H9 (cell line): ENCODE results near the gene FANCG. TPM values are rescaled to one million over a fixed set of nuclear protein-coding genes. Genes with fewer than 3 reads are reported as not detected.

Experiments
- DNase-seq: peaks from one replicate; pipeline ENCODE4 v3.0.0-alpha.2; 2017
- H2AFZ ChIP-seq: one replicate; pipeline ENCODE4 v1.6.1; 2013; ENCODE audit warnings: mild to moderate bottlenecking, low read length, control low read depth, moderate library complexity
- H2AK5ac ChIP-seq: 2 replicates; pipeline ENCODE4 v1.6.1; 2013; ENCODE audit warnings: low read length, control low read depth, mixed read lengths; ENCODE audit not compliant: insufficient read length
- H2BK120ac ChIP-seq: one replicate; pipeline ENCODE4 v1.6.1; 2013; ENCODE audit warnings: low read depth, mild to moderate bottlenecking, low read length, control low read depth, inconsistent platforms; ENCODE audit not compliant: poor library complexity, severe bottlenecking
- H2BK12ac ChIP-seq: 2 replicates; pipeline ENCODE4 v1.6.1; 2013; ENCODE audit warnings: low read length, control low read depth, mixed read lengths, low read depth; ENCODE audit not compliant: insufficient read length
- H2BK15ac ChIP-seq: 2 replicates; pipeline ENCODE4 v1.6.1; 2013; ENCODE audit warnings: low read depth, low read length, control low read depth
- H2BK20ac ChIP-seq: one replicate; pipeline ENCODE4 v1.6.1; 2013; ENCODE audit warnings: low read depth, mild to moderate bottlenecking, low read length, control low read depth, inconsistent platforms; ENCODE audit not compliant: poor library complexity, severe bottlenecking
- H2BK5ac ChIP-seq: 2 replicates; pipeline ENCODE4 v1.6.1; 2013; ENCODE audit warnings: low read length, control low read depth, mixed read lengths; ENCODE audit not compliant: insufficient read length
- H3K14ac ChIP-seq: 2 replicates; pipeline ENCODE4 v1.6.1; 2013; ENCODE audit warnings: low read length, control low read depth; ENCODE audit not compliant: insufficient read depth
- H3K18ac ChIP-seq: 2 replicates; pipeline ENCODE4 v1.6.1; 2013; ENCODE audit warnings: low read depth, mild to moderate bottlenecking, mixed read lengths, low read length, control low read depth; ENCODE audit not compliant: insufficient read length
- H3K23ac ChIP-seq: 2 replicates; pipeline ENCODE4 v1.6.1; 2013; ENCODE audit warnings: low read length, control low read depth, mixed read lengths, low read depth; ENCODE audit not compliant: insufficient read length
- H3K23me2 ChIP-seq: 2 replicates; pipeline ENCODE4 v1.6.1; 2013; ENCODE audit warnings: low read depth, mild to moderate bottlenecking, mixed read lengths, low read length, control low read depth; ENCODE audit not compliant: insufficient read length, poor library complexity, severe bottlenecking
- H3K27ac ChIP-seq: 2 replicates; pipeline ENCODE4 v1.5.1; 2013; ENCODE audit warnings: low read length, control low read depth, mixed read lengths, low read depth; ENCODE audit not compliant: insufficient read length
- H3K27me3 ChIP-seq: 2 replicates; pipeline ENCODE4 v1.6.1; 2013; ENCODE audit warnings: low read length, control low read depth, inconsistent platforms; ENCODE audit not compliant: insufficient read depth
- H3K4ac ChIP-seq: 2 replicates; pipeline ENCODE4 v1.6.1; 2013; ENCODE audit warnings: low read depth, mild to moderate bottlenecking, control low read depth, inconsistent platforms, low read length, moderate library complexity
- H3K4me1 ChIP-seq: 2 replicates; pipeline ENCODE4 v1.6.1; 2013; ENCODE audit warnings: low read length, control low read depth, inconsistent platforms; ENCODE audit not compliant: insufficient read depth
- H3K4me2 ChIP-seq: 2 replicates; pipeline ENCODE4 v1.6.1; 2013; ENCODE audit warnings: low read length, control low read depth, mixed read lengths; ENCODE audit not compliant: insufficient read length, insufficient read depth
- H3K56ac ChIP-seq: 2 replicates; pipeline ENCODE4 v1.6.1; 2013; ENCODE audit warnings: low read depth, mild to moderate bottlenecking, mixed read lengths, low read length, control low read depth; ENCODE audit not compliant: insufficient read length
- H3K79me1 ChIP-seq: 2 replicates; pipeline ENCODE4 v1.6.1; 2013; ENCODE audit warnings: low read depth, mild to moderate bottlenecking, moderate library complexity, low read length, control low read depth, inconsistent platforms; ENCODE audit not compliant: insufficient read depth, poor library complexity, severe bottlenecking
- H3K79me2 ChIP-seq: 2 replicates; pipeline ENCODE4 v1.6.1; 2013; ENCODE audit warnings: low read length, control low read depth, inconsistent platforms; ENCODE audit not compliant: insufficient read depth
- H3K9ac ChIP-seq: 2 replicates; pipeline ENCODE4 v1.6.1; 2013; ENCODE audit warnings: low read length, control low read depth, mixed read lengths; ENCODE audit not compliant: insufficient read length; ENCODE audit errors: extremely low read depth
- H3K9me3 ChIP-seq: one replicate; pipeline ENCODE4 v1.6.1; 2013; ENCODE audit warnings: low read depth, low read length, inconsistent platforms; ENCODE audit not compliant: control insufficient read depth
- H3T11ph ChIP-seq: one replicate; pipeline ENCODE4 v1.6.1; 2013; ENCODE audit warnings: mild to moderate bottlenecking, low read length, control low read depth, inconsistent platforms
- H4K20me1 ChIP-seq: one replicate; pipeline ENCODE4 v1.6.1; 2013; ENCODE audit not compliant: control insufficient read depth, insufficient read length, insufficient read depth
- H4K5ac ChIP-seq: 2 replicates; pipeline ENCODE4 v1.6.1; 2013; ENCODE audit warnings: low read depth, mild to moderate bottlenecking, mixed read lengths, low read length, control low read depth; ENCODE audit not compliant: insufficient read length
- H4K8ac ChIP-seq: replicated peaks from 2 replicates; pipeline ENCODE4 v1.6.1; 2013; ENCODE audit warnings: low read length, control low read depth, mixed read lengths, low read depth; ENCODE audit not compliant: insufficient read length
- H4K91ac ChIP-seq: 2 replicates; pipeline ENCODE4 v1.6.1; 2013; ENCODE audit warnings: low read depth, mild to moderate bottlenecking, moderate library complexity, mixed read lengths, low read length, control low read depth; ENCODE audit not compliant: insufficient read length
- H3K27ac Mint-ChIP-seq, 3 experiments: 2 replicates in 2 of 3; 3 replicates in 1 of 3; pipeline ENCODE4 v1.8.0; 2020 to 2021; ENCODE audit warnings: mixed read lengths in 3 of 3, mild to moderate bottlenecking in 1 of 3, moderate library complexity in 1 of 3
- H3K27me3 Mint-ChIP-seq: 2 replicates; pipeline ENCODE4 v1.8.0; 2021; ENCODE audit warnings: low read depth, mild to moderate bottlenecking, moderate library complexity, mixed read lengths
- H3K36me3 Mint-ChIP-seq, 3 experiments: 2 replicates in 2 of 3; 3 replicates in 1 of 3; pipeline ENCODE4 v1.8.0; 2020 to 2021; ENCODE audit warnings: low read depth in 3 of 3, mixed read lengths in 3 of 3; ENCODE audit not compliant: insufficient read depth in 1 of 3
- H3K4me1 Mint-ChIP-seq, 2 experiments: 2 replicates each; pipeline ENCODE4 v1.8.0; 2020; ENCODE audit warnings: mixed read lengths in 2 of 2
- H3K4me3 Mint-ChIP-seq, 2 experiments: 2 replicates in 1 of 2; 3 replicates in 1 of 2; pipeline ENCODE4 v1.8.0; 2020 to 2021; ENCODE audit warnings: mild to moderate bottlenecking in 2 of 2, mixed read lengths in 2 of 2, moderate library complexity in 1 of 2
- H3K9me3 Mint-ChIP-seq, 2 experiments: 2 replicates in 1 of 2; 3 replicates in 1 of 2; pipeline ENCODE4 v1.8.0; 2020; ENCODE audit warnings: mild to moderate bottlenecking in 2 of 2, mixed read lengths in 2 of 2, moderate library complexity in 1 of 2
- CTCF ChIP-seq: fragments of 200-600 bp; sonication (generic); conservative IDR thresholded peaks from 3 replicates; pipeline ENCODE4 v1.8.0; 2021; ENCODE audit warnings: antibody characterized with exemption, mild to moderate bottlenecking
- WGBS: extraction: QIAGEN DNeasy Blood & Tissue Kit; methylation state at CpG from one replicate; pipeline ENCODE4 v1.1.7; 2013; ENCODE audit warnings: missing lambda C conversion rate, low lambda C conversion rate, mixed read lengths; ENCODE audit not compliant: insufficient read length; ENCODE audit errors: extremely low coverage; 5-methylcytosine and 5-hydroxymethylcytosine counted together
- total RNA-seq: library from RNA; stranded (reverse); gene quantifications from 2 replicates; pipeline ENCODE4 v1.2.1, GENCODE V29; 2021

The FANCG gene
- total RNA-seq, 1 experiment from 2014 or later, result 86.9 TPM

- Mint-ChIP-seq H3K9me3 (no peaks in the 10 kb centered on the region), H3K27me3 (no peaks in the 10 kb centered on the region), H3K27ac (0 out of 7 replicates have a peak overlapping the region, but pooled peaks of 1 of the 3 experiments have one; percentile 12), H3K4me3 (no peak overlapping the region), H3K36me3 (peaks cover 64 to 97% (median 85%) of the 10 kb centered on the region in 3 experiments), H3K4me1 (no peaks in the 10 kb centered on the region)
- Histone ChIP-seq H3K79me2 (no peaks in the 10 kb centered on the region), H2BK5ac (no peak overlapping the region), H3K4me2 (no peak overlapping the region), H2BK20ac (no peak overlapping the region), H3K9ac (no peak overlapping the region), H3K18ac (no peak overlapping the region), H3T11ph (no peak overlapping the region), H3K9me3 (no peaks in the 10 kb centered on the region), H2AFZ (no peak overlapping the region), H2BK120ac (no peak overlapping the region), H3K4me1 (no peaks in the 10 kb centered on the region), H3K23ac (no peak overlapping the region), H2AK5ac (no peak overlapping the region), H3K56ac (no peak overlapping the region), H3K4ac (no peak overlapping the region), H2BK15ac (no peak overlapping the region), H3K27me3 (0 out of 2 replicates have a peak, but pooled peaks cover 2% of the 10 kb centered on the region), H3K14ac (no peak overlapping the region), H3K79me1 (no peaks in the 10 kb centered on the region), H4K91ac (no peak overlapping the region), H3K27ac (no peak overlapping the region), H4K8ac (no peak overlapping the region), H4K5ac (no peak overlapping the region), H2BK12ac (no peak overlapping the region), H4K20me1 (no peaks in the 10 kb centered on the region), H3K23me2 (no peaks in the 10 kb centered on the region)
- no peak for DNase-seq
- TF ChIP-seq CTCF, result no peak
- no CpG with 5 or more reads among the region's 9 CpGs for WGBS
Measured at GRCh38 chr9:35056571-35057270, 23.0 kb downstream of the FANCG start.
